GM23338 (cell line): ENCODE measurements around the gene BARX2. TPM values are rescaled to one million over a fixed set of nuclear protein-coding genes. Genes with fewer than 3 reads are reported as not detected.

Source experiments
- ATAC-seq: fragments of 200-7000 bp; cut with Tn5 transposase; 3 replicates; pipeline ENCODE4 v1.9.1; 2020
- DNase-seq: peaks from one replicate; pipeline ENCODE4 v3.0.0-alpha.2; 2015; ENCODE audit warnings: low spot score
- H2AFZ ChIP-seq: fragments of 200-600 bp; sonication (generic); 2 replicates; pipeline ENCODE4 v1.8.0; 2016; ENCODE audit warnings: antibody characterized with exemption, mild to moderate bottlenecking, moderate library complexity
- H3F3A ChIP-seq: fragments of 200-600 bp; sonication (generic); replicated peaks from 2 replicates; pipeline ENCODE4 v1.8.0; 2017; ENCODE audit warnings: antibody characterized with exemption, mixed run types, low read depth
- H3K27ac ChIP-seq: fragments of 200-600 bp; sonication (generic); 2 replicates; pipeline ENCODE4 v1.6.1; 2016; ENCODE audit warnings: low read depth
- H3K27me3 ChIP-seq: fragments of 200-600 bp; sonication (generic); 2 replicates; pipeline ENCODE4 v1.8.0; 2016; ENCODE audit warnings: mild to moderate bottlenecking, mixed run types, moderate library complexity; ENCODE audit not compliant: insufficient read depth
- H3K36me3 ChIP-seq: fragments of 200-600 bp; sonication (generic); 2 replicates; pipeline ENCODE4 v1.8.0; 2016; ENCODE audit warnings: mild to moderate bottlenecking; ENCODE audit not compliant: insufficient read depth
- H3K4me1 ChIP-seq: fragments of 200-600 bp; sonication (generic); 2 replicates; pipeline ENCODE4 v1.8.0; 2016; ENCODE audit warnings: mild to moderate bottlenecking, moderate library complexity; ENCODE audit not compliant: insufficient read depth
- H3K4me2 ChIP-seq: fragments of 200-600 bp; sonication (generic); 2 replicates; pipeline ENCODE4 v1.7.1; 2017; ENCODE audit warnings: mixed run types
- H3K4me3 ChIP-seq: fragments of 200-600 bp; sonication (generic); 2 replicates; pipeline ENCODE4 v1.6.1; 2016; ENCODE audit warnings: mixed run types
- H3K79me2 ChIP-seq: fragments of 200-600 bp; sonication (generic); replicated peaks from 2 replicates; pipeline ENCODE4 v1.8.0; 2017; ENCODE audit warnings: mild to moderate bottlenecking; ENCODE audit not compliant: insufficient read depth
- H3K9me2 ChIP-seq: fragments of 200-600 bp; sonication (generic); 2 replicates; pipeline ENCODE4 v1.8.0; 2017; ENCODE audit not compliant: insufficient read depth
- H4K20me1 ChIP-seq: fragments of 200-600 bp; sonication (generic); replicated peaks from 2 replicates; pipeline ENCODE4 v1.8.0; 2017; ENCODE audit warnings: mild to moderate bottlenecking; ENCODE audit not compliant: insufficient read depth
- H3K27ac Mint-ChIP-seq: 2 replicates; pipeline ENCODE4 v1.8.0; 2020; ENCODE audit warnings: inconsistent platforms, mild to moderate bottlenecking, moderate library complexity, mixed read lengths
- H3K27me3 Mint-ChIP-seq: 3 replicates; pipeline ENCODE4 v1.8.0; 2022; ENCODE audit warnings: low read depth, mild to moderate bottlenecking, moderate library complexity, mixed read lengths, inconsistent platforms; ENCODE audit not compliant: insufficient read depth, poor library complexity
- H3K36me3 Mint-ChIP-seq: 3 replicates; pipeline ENCODE4 v1.8.0; 2021; ENCODE audit warnings: low read depth, mild to moderate bottlenecking, inconsistent platforms, moderate library complexity, mixed read lengths
- H3K4me1 Mint-ChIP-seq: 3 replicates; pipeline ENCODE4 v1.8.0; 2020; ENCODE audit warnings: mild to moderate bottlenecking, inconsistent platforms, mixed read lengths
- H3K4me3 Mint-ChIP-seq: 3 replicates; pipeline ENCODE4 v1.8.0; 2021; ENCODE audit warnings: moderate library complexity, mild to moderate bottlenecking, inconsistent platforms, mixed read lengths
- H3K9me3 Mint-ChIP-seq: 3 replicates; pipeline ENCODE4 v1.8.0; 2020; ENCODE audit warnings: moderate library complexity, mild to moderate bottlenecking, inconsistent platforms, mixed read lengths
- CREB1 ChIP-seq: fragments of 250-450 bp; sonication (Bioruptor Pico); IDR thresholded peaks from 2 replicates; pipeline ENCODE4 v1.5.0; 2020; ENCODE audit warnings: low read depth, mild to moderate bottlenecking, moderate library complexity
- ETS1 ChIP-seq: IDR thresholded peaks from 2 replicates; pipeline ENCODE4 v1.6.1; 2016; ENCODE audit warnings: antibody characterized with exemption
- EZH2 ChIP-seq: fragments of 200-600 bp; sonication (generic); IDR thresholded peaks from one replicate; pipeline ENCODE4 v1.8.0; 2017; ENCODE audit warnings: antibody characterized with exemption, mild to moderate bottlenecking, low read depth; ENCODE audit not compliant: unreplicated experiment
- JUNB ChIP-seq: IDR thresholded peaks from one replicate; pipeline ENCODE4 v1.6.1; 2016; ENCODE audit warnings: antibody characterized with exemption; ENCODE audit not compliant: unreplicated experiment
- NANOG ChIP-seq: IDR thresholded peaks from 2 replicates; pipeline ENCODE4 v1.6.1; 2016; ENCODE audit warnings: antibody characterized with exemption, borderline replicate concordance
- POLR2AphosphoS5 ChIP-seq: IDR thresholded peaks from 2 replicates; pipeline ENCODE4 v1.6.1; 2016; ENCODE audit warnings: antibody characterized with exemption, low read depth
- REST ChIP-seq: IDR thresholded peaks from one replicate; pipeline ENCODE4 v1.6.1; 2018; ENCODE audit warnings: antibody characterized with exemption; ENCODE audit not compliant: unreplicated experiment
- STAT1 ChIP-seq: IDR thresholded peaks from one replicate; pipeline ENCODE4 v1.6.1; 2016; ENCODE audit warnings: antibody characterized with exemption; ENCODE audit not compliant: unreplicated experiment
- ZNF462 ChIP-seq: fragments of 250-450 bp; sonication (Bioruptor Pico); IDR thresholded peaks from 2 replicates; pipeline ENCODE4 v1.5.0; 2020; ENCODE audit warnings: mild to moderate bottlenecking, moderate library complexity
- polyA plus RNA-seq: library from polyadenylated mRNA; unstranded; fragments of >200 nt; fragmentation: Nextera tagmentation; extraction: Ambion mirVana; gene quantifications from 2 replicates; pipeline ENCODE4 v1.2.1, GENCODE V29; 2016
- total RNA-seq: library from RNA; depleted of rRNA; stranded (reverse); fragments of >200 nt; shearing (Covaris generic); gene quantifications from 2 replicates; pipeline ENCODE4 v1.2.3, GENCODE V29; 2014
- TF ChIP-seq, protein P1 (sequence below), 2 experiments: fragments of 200-600 bp in 1 of 2; sonication (generic) in 1 of 2; conservative IDR thresholded peaks; 2 replicates each; pipeline versions ENCODE4 v1.5.1 to v1.6.1; 2016 to 2017; ENCODE audit warnings: antibody characterized with exemption in 2 of 2, low read depth in 2 of 2, mild to moderate bottlenecking in 2 of 2, moderate library complexity in 1 of 2

The BARX2 gene
- total and polyA plus RNA-seq, 2 experiments from 2014 or later = not detected

- no peaks in the 10 kb centered on the region for H3K27me3 ChIP-seq
- H3K36me3 Mint-ChIP-seq = peaks cover 6% of the 10 kb centered on the region
Measured at GRCh38 chr11:129348813-129349212, 26.8 kb upstream of the BARX2 start.

GRCh38 chr11:129352676-129353075, 23.0 kb upstream of the BARX2 start:
- H3K4me3 Mint-ChIP-seq = no peak overlapping the region
- Histone ChIP-seq H2AFZ (no peak overlapping the region), H3K4me3 (no peak overlapping the region), H3K27ac (no peak overlapping the region), H3K4me1 (no peaks in the 10 kb centered on the region), H3K4me2 (no peak overlapping the region), H3K36me3 (no peaks in the 10 kb centered on the region), H4K20me1 (no peaks in the 10 kb centered on the region), H3K9me2 (no peaks in the 10 kb centered on the region), H3K79me2 (no peaks in the 10 kb centered on the region), H3K27me3 (no peaks in the 10 kb centered on the region), H3F3A (no peaks in the 10 kb centered on the region)
- H3K27ac Mint-ChIP-seq = no peak overlapping the region
- H3K27me3 Mint-ChIP-seq = peaks cover 1% of the 10 kb centered on the region
- no peak for TF ChIP-seq NANOG
- TF ChIP-seq, protein P1, sequence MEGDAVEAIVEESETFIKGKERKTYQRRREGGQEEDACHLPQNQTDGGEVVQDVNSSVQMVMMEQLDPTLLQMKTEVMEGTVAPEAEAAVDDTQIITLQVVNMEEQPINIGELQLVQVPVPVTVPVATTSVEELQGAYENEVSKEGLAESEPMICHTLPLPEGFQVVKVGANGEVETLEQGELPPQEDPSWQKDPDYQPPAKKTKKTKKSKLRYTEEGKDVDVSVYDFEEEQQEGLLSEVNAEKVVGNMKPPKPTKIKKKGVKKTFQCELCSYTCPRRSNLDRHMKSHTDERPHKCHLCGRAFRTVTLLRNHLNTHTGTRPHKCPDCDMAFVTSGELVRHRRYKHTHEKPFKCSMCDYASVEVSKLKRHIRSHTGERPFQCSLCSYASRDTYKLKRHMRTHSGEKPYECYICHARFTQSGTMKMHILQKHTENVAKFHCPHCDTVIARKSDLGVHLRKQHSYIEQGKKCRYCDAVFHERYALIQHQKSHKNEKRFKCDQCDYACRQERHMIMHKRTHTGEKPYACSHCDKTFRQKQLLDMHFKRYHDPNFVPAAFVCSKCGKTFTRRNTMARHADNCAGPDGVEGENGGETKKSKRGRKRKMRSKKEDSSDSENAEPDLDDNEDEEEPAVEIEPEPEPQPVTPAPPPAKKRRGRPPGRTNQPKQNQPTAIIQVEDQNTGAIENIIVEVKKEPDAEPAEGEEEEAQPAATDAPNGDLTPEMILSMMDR (conservative IDR thresholded peaks at IDR 0.05; ENCODE audit: low read depth in 2 of 2) = no peak
- TF ChIP-seq ZNF462 = no peak
- TF ChIP-seq POLR2AphosphoS5 = no peak
- TF ChIP-seq STAT1 = no peak
- no peak for TF ChIP-seq EZH2
- TF ChIP-seq ETS1 = no peak
- no peak for TF ChIP-seq CREB1 (CRISPR knock-in tag)
- TF ChIP-seq REST = no peak
- no peaks in the 10 kb centered on the region for H3K36me3 Mint-ChIP-seq
- no peaks in the 10 kb centered on the region for H3K4me1 Mint-ChIP-seq
- no peaks in the 10 kb centered on the region for H3K9me3 Mint-ChIP-seq
- ATAC-seq (no peak), DNase-seq (no peak)

More at GRCh38 chr11:129348813-129349212, 26.8 kb upstream of the BARX2 start:
- Mint-ChIP-seq H3K9me3 (peaks cover 19% of the 10 kb centered on the region), H3K27me3 (peaks cover 3% of the 10 kb centered on the region), H3K4me1 (no peaks in the 10 kb centered on the region), H3K27ac (no peak overlapping the region), H3K4me3 (no peak overlapping the region)
- Histone ChIP-seq H2AFZ (no peak overlapping the region), H3K4me3 (no peak overlapping the region), H3K79me2 (no peaks in the 10 kb centered on the region), H3K27ac (no peak overlapping the region), H3K9me2 (no peaks in the 10 kb centered on the region), H3F3A (no peaks in the 10 kb centered on the region), H4K20me1 (no peaks in the 10 kb centered on the region), H3K36me3 (peaks cover 6% of the 10 kb centered on the region; the same call in 1 of the 2 replicates), H3K4me2 (no peak overlapping the region), H3K4me1 (no peaks in the 10 kb centered on the region)
- DNase-seq (no peak), ATAC-seq (no peak)
- no peak for TF ChIP-seq CREB1 (CRISPR knock-in tag)
- TF ChIP-seq JUNB = no peak
